ENCODE measurements around the gene CAPN13. TPM values are rescaled to one million over a fixed set of nuclear protein-coding genes. Genes with fewer than 3 reads are reported as not detected.
A peak's percentile ranks its signal among the peaks of the same experiment; 100 is the strongest.

CAPN13 gene
- polyA plus RNA-seq, 1 of the 3 experiments (the other 2 are of a cell fraction): not detected

- POLR2A ChIA-PET: no interaction called here
- 60% methylated on average over 7 of the region's 7 CpGs for WGBS (ENCODE audit: low lambda C conversion rate)
These were observed 65.7 kb downstream of the CAPN13 start for GRCh38 chr2:30741576-30741975.

GRCh38 chr2:30738141-30738911, 68.9 kb downstream of the CAPN13 start:
- no peak overlapping the region for H3K4me3 ChIP-seq (ENCODE audit: low read depth in 2 of 2, low read length in 1 of 2)
- H3K9me3 ChIP-seq: no peaks in the 10 kb centered on the region
- no peaks in the 10 kb centered on the region for H3K36me3 ChIP-seq (replicated peaks in 1 of 2; ENCODE audit: control insufficient read depth in 1 of 2, insufficient read depth in 2 of 2, low read length in 1 of 2)
- no peak overlapping the region for H3K9ac ChIP-seq
- peak; percentile 69 for DNase-seq
- H3K27me3 ChIP-seq (ENCODE audit: insufficient read depth): peaks cover 9% of the 10 kb centered on the region; the same call in 1 of the 2 replicates
- H3K79me2 ChIP-seq (ENCODE audit: insufficient read depth): no peaks in the 10 kb centered on the region
- no peaks in the 10 kb centered on the region for H4K20me1 ChIP-seq (ENCODE audit: insufficient read depth)
- CTCF ChIA-PET: interaction anchor here (0.9 to 1.7 kb wide), 5 partner anchors 10 to 432 kb away, joined by 3 to 7 read pairs (median 4); no protein-coding TSS in a partner anchor
- H3K4me1 ChIP-seq (ENCODE audit: control insufficient read depth in 1 of 2, insufficient read depth in 2 of 2, low read depth in 1 of 2, low read length in 1 of 2): peaks cover 0 to 34% of the 10 kb centered on the region in 2 experiments; a peak in 2 of 4 replicates
- TF ChIP-seq NRF1 (IDR thresholded peaks at IDR 0.05; ENCODE audit: low read depth, low read length): no peak
- TF ChIP-seq ELF1 (IDR thresholded peaks at IDR 0.05): no peak
- peak; percentile 80 for TF ChIP-seq RCOR1 (IDR thresholded peaks at IDR 0.05; ENCODE audit: low read length)
- TF ChIP-seq CHD2 (IDR thresholded peaks at IDR 0.05; ENCODE audit: low read length, partially characterized antibody): peak; percentile 35
- TF ChIP-seq SIN3A (IDR thresholded peaks at IDR 0.05; ENCODE audit: borderline replicate concordance, low read depth, low read length): no peak
- TF ChIP-seq EP300 (IDR thresholded peaks at IDR 0.05; ENCODE audit: borderline replicate concordance in 1 of 2, low read depth in 1 of 2, low read length in 1 of 2): peak in 1 of 2 experiments; percentile 77; a peak in 1 of 4 replicates
- no peak for TF ChIP-seq REST (IDR thresholded peaks at IDR 0.05; ENCODE audit: low read depth, low read length)
- peak; percentile 59; the same call in 1 of the 2 replicates for TF ChIP-seq GATA2 (CRISPR knock-in tag; IDR thresholded peaks at IDR 0.05)
- TF ChIP-seq YY1 (IDR thresholded peaks at IDR 0.05; ENCODE audit: low read depth): no peak
- H3K27ac ChIP-seq (ENCODE audit: low read depth in 2 of 2, low read length in 1 of 2): no peak overlapping the region
- WGBS (ENCODE audit: low lambda C conversion rate): 38% methylated on average over 7 of the region's 7 CpGs
- no peaks in the 10 kb centered on the region for H3K9me2 ChIP-seq
- no peak overlapping the region for H2AFZ ChIP-seq (ENCODE audit: low read depth)
- no peaks in the 10 kb centered on the region for H3F3A ChIP-seq (replicated peaks; ENCODE audit: insufficient read depth)
- POLR2A ChIA-PET: interaction anchor here (0.6 kb wide), 1 partner anchor 35 kb away, joined by 4 read pairs; no protein-coding TSS in a partner anchor
- no peak overlapping the region for H3K4me2 ChIP-seq

More at GRCh38 chr2:30741576-30741975, 65.7 kb downstream of the CAPN13 start:
- Histone ChIP-seq H3K27ac (ENCODE audit: low read depth in 2 of 2, low read length in 1 of 2) (no peak overlapping the region), H3K79me2 (ENCODE audit: insufficient read depth) (no peaks in the 10 kb centered on the region), H3K9me2 (no peaks in the 10 kb centered on the region), H3K4me1 (ENCODE audit: control insufficient read depth in 1 of 2, insufficient read depth in 2 of 2, low read depth in 1 of 2, low read length in 1 of 2) (peaks cover 0 to 19% of the 10 kb centered on the region in 2 experiments; a peak in 1 of 4 replicates), H3K9me3 (no peaks in the 10 kb centered on the region), H2AFZ (ENCODE audit: low read depth) (no peak overlapping the region), H3K4me2 (no peak overlapping the region), H3K9ac (no peak overlapping the region), H3K27me3 (ENCODE audit: insufficient read depth) (0 out of 2 replicates have a peak, but pooled peaks cover 9% of the 10 kb centered on the region), H3F3A (replicated peaks; ENCODE audit: insufficient read depth) (no peaks in the 10 kb centered on the region), H4K20me1 (ENCODE audit: insufficient read depth) (no peaks in the 10 kb centered on the region), H3K4me3 (ENCODE audit: low read depth in 2 of 2, low read length in 1 of 2) (no peak overlapping the region), H3K36me3 (replicated peaks in 1 of 2; ENCODE audit: control insufficient read depth in 1 of 2, insufficient read depth in 2 of 2, low read length in 1 of 2) (no peaks in the 10 kb centered on the region)
- TF ChIP-seq YY1 (IDR thresholded peaks at IDR 0.05; ENCODE audit: low read depth) (no peak), IRF3 (IDR thresholded peaks at IDR 0.05; ENCODE audit: low read depth, low read length) (no peak), RXRA (IDR thresholded peaks at IDR 0.05; ENCODE audit: borderline replicate concordance, low read depth) (no peak), FOSL2 (IDR thresholded peaks at IDR 0.05; ENCODE audit: borderline replicate concordance, low read depth) (no peak), JUND (IDR thresholded peaks at IDR 0.05) (no peak)
- CTCF ChIA-PET: interaction anchor here (0.9 to 1.6 kb wide), 6 partner anchors 8 to 576 kb away, joined by 3 to 8 read pairs (median 3); no protein-coding TSS in a partner anchor
- DNase-seq: no peak

Measured in SK-N-SH (cell line).